GM18867 (cell line): ENCODE results near the gene LETM1.

ENCODE experiments used
- ATAC-seq: cut with Tn5 transposase; IDR thresholded peaks from one replicate; pipeline ENCODE4 v1.9.1; 2021; ENCODE audit warnings: mild to moderate bottlenecking, moderate library complexity; ENCODE audit not compliant: unreplicated experiment

Gene LETM1

DNA sequence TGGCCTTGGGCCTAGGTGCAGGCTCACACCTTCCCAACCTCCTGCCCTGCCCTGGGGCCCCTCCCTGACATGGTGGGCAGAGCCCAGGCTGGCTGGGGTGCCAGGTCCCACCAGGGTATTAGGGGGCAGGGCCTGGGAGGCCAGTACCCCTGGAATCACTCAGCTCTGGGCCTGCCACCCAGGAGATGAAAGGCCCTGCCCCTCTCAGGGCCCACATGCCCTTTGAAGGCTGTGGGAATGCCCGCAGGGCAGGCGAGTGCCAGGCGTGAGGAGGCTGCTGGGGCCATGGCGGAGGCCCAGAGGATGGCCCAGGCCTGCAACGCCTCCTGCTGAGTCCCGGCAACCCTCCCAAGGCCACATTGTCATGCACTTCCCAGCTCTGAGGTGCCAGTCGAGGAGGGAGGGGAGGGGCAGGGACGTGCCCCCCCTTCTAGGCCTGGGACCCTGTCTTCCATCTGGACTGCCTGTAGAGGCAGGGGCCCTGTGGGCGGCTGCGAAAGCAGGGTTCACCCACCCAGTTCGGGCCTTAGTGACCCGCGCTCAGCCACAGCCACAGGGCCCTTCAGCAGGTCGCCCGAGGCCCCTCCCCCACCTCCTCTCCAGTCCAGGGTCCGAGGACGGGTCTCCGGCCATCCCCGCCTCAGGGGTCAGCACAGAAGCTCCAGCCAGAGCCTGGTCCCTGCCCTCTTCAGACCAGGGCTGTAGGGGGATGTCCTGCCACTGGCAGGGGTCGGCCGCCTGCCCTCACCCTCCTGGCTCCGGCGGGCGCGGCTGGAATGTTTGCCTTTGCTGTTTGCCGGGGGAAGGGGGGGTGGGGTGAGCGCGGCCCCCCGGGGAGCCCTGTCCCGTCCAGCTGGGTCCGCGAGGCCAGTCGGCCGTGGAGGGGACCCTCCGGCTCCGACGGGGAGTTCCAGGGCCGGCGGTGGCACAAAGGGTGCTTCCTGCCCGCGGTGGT, 89.6 kb downstream of the LETM1 start:
- ATAC-seq: no peak

DNA sequence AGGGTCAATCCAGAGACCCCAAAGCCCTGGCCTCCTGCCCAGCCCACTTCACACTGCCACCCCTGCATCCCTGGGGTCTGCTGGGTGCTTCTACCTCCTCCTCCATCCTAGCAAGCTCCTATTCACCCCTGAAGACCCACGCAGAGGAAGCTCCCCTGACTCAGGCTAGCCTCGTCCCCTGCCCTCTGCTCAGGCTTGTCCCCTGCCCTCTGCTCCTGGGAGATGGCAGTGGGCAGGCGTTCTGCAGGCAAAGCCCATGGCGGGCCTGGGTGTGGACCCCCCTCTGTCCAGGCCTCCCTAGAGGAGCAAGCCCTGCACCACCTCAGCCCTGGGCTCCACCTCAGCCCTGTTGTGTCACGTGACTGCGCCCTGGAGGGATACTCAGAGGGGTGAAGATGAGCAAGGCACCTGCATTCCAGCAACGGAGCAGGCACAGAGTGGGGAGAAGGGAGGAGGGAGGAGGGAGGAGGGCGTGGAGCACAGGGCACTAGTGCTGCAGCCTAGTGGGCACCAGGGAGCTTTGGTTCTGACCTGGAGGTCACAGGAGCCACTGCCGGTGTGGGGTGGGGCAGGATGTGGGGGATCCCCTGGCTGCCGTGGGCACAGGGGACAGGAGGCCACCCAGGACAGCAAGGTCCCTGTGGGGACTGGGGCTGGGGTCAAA, 90.4 kb downstream of the LETM1 start:
- ATAC-seq: no peak

DNA sequence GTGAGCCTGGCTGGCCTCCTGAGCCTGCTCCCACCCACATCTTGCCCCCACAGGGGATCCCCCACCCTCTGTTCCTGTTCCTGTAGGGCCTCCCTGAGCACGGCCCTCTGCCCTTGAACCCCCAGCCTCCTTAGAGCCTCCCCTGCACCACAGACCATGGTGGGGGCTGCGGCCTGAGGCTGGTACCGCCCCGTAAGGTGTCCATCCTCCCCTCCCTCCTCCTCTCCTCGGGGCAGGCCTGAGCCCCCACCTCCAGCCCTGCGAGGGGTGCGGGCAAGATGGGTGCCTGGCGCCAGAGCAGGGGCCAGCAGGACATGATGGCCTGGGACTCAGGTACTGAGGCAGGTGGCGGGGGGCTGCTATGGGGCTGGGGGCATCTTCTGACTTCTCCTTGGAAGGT, 91.3 kb downstream of the LETM1 start:
- no peak for ATAC-seq

GRCh38 chr4:1763550-1764080, 92.3 kb downstream of the LETM1 start:
- ATAC-seq: no peak

DNA sequence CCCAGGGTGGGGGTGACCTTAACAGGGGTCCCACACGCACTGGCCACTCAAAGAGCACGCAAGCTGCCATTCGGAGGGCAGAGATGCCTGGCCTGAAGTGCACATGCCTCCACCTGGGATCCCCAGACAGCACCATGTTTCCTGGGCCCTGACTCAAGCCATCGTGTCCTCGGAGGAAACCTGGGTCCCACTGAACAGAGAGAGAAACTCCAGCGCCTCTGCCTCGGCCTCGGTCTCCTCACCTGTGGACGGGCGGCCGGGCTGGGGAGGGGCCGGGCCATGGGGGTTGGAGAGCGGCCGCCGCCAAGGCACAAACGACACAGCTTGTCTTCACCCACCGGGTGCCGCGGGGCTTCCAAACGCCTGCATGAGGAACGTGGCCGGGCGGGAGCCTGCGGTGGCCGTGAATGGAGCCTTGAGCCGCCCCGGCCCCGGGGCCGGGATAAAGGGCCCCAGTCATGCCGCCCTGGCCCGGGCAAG, 92.8 kb downstream of the LETM1 start:
- no peak for ATAC-seq

DNA sequence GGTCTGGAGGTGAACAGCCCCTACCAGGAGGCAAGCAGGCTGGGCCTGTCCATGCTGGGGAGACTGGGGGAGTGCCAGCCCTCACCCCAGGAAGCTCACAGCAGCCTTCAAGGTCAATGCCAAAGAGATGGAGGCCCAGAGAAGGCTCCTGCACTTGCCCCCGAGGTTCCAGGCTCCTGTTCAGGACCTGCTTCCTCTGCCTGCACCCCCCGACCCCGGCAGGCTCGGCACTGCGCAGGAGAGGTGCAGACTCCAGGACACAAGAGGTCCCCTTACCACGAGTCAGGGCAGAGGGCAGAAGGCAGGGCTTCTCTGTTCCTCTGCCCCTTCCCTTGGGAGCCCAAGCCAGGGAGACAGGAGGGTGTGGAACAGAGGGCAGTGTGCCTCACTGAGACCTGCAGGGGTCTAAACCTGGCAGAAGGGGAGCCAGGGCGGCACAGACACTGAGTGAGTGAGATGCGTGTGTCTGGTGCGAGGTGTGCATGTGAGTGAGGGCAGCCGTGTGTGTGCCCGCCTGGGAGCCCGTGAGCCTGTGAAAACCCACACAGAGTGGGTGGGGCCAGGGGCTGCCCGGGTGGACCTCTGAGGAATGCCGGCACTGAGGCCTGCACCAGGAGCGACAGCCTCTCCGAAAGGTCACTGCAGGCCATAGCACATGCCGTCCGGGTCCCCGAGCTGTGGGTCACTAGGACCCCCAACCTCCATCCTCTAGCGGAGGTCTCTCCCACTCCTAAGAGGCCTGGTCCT, 93.5 kb downstream of the LETM1 start:
- ATAC-seq: no peak
